H9 (cell line): ENCODE results near the gene RORB. TPM values are rescaled to one million over a fixed set of nuclear protein-coding genes. Genes with fewer than 3 reads are reported as not detected.

Experiments
- DNase-seq: peaks from one replicate; pipeline ENCODE4 v3.0.0-alpha.2; 2017
- H2AFZ ChIP-seq: one replicate; pipeline ENCODE4 v1.6.1; 2013; ENCODE audit warnings: mild to moderate bottlenecking, low read length, control low read depth, moderate library complexity
- H2AK5ac ChIP-seq: 2 replicates; pipeline ENCODE4 v1.6.1; 2013; ENCODE audit warnings: low read length, control low read depth, mixed read lengths; ENCODE audit not compliant: insufficient read length
- H2BK120ac ChIP-seq: one replicate; pipeline ENCODE4 v1.6.1; 2013; ENCODE audit warnings: low read depth, mild to moderate bottlenecking, low read length, control low read depth, inconsistent platforms; ENCODE audit not compliant: poor library complexity, severe bottlenecking
- H2BK12ac ChIP-seq: 2 replicates; pipeline ENCODE4 v1.6.1; 2013; ENCODE audit warnings: low read length, control low read depth, mixed read lengths, low read depth; ENCODE audit not compliant: insufficient read length
- H2BK15ac ChIP-seq: 2 replicates; pipeline ENCODE4 v1.6.1; 2013; ENCODE audit warnings: low read depth, low read length, control low read depth
- H2BK20ac ChIP-seq: one replicate; pipeline ENCODE4 v1.6.1; 2013; ENCODE audit warnings: low read depth, mild to moderate bottlenecking, low read length, control low read depth, inconsistent platforms; ENCODE audit not compliant: poor library complexity, severe bottlenecking
- H2BK5ac ChIP-seq: 2 replicates; pipeline ENCODE4 v1.6.1; 2013; ENCODE audit warnings: low read length, control low read depth, mixed read lengths; ENCODE audit not compliant: insufficient read length
- H3K14ac ChIP-seq: 2 replicates; pipeline ENCODE4 v1.6.1; 2013; ENCODE audit warnings: low read length, control low read depth; ENCODE audit not compliant: insufficient read depth
- H3K18ac ChIP-seq: 2 replicates; pipeline ENCODE4 v1.6.1; 2013; ENCODE audit warnings: low read depth, mild to moderate bottlenecking, mixed read lengths, low read length, control low read depth; ENCODE audit not compliant: insufficient read length
- H3K23ac ChIP-seq: 2 replicates; pipeline ENCODE4 v1.6.1; 2013; ENCODE audit warnings: low read length, control low read depth, mixed read lengths, low read depth; ENCODE audit not compliant: insufficient read length
- H3K23me2 ChIP-seq: 2 replicates; pipeline ENCODE4 v1.6.1; 2013; ENCODE audit warnings: low read depth, mild to moderate bottlenecking, mixed read lengths, low read length, control low read depth; ENCODE audit not compliant: insufficient read length, poor library complexity, severe bottlenecking
- H3K27ac ChIP-seq: 2 replicates; pipeline ENCODE4 v1.5.1; 2013; ENCODE audit warnings: low read length, control low read depth, mixed read lengths, low read depth; ENCODE audit not compliant: insufficient read length
- H3K27me3 ChIP-seq: 2 replicates; pipeline ENCODE4 v1.6.1; 2013; ENCODE audit warnings: low read length, control low read depth, inconsistent platforms; ENCODE audit not compliant: insufficient read depth
- H3K4ac ChIP-seq: 2 replicates; pipeline ENCODE4 v1.6.1; 2013; ENCODE audit warnings: low read depth, mild to moderate bottlenecking, control low read depth, inconsistent platforms, low read length, moderate library complexity
- H3K4me1 ChIP-seq: 2 replicates; pipeline ENCODE4 v1.6.1; 2013; ENCODE audit warnings: low read length, control low read depth, inconsistent platforms; ENCODE audit not compliant: insufficient read depth
- H3K4me2 ChIP-seq: 2 replicates; pipeline ENCODE4 v1.6.1; 2013; ENCODE audit warnings: low read length, control low read depth, mixed read lengths; ENCODE audit not compliant: insufficient read length, insufficient read depth
- H3K56ac ChIP-seq: 2 replicates; pipeline ENCODE4 v1.6.1; 2013; ENCODE audit warnings: low read depth, mild to moderate bottlenecking, mixed read lengths, low read length, control low read depth; ENCODE audit not compliant: insufficient read length
- H3K79me1 ChIP-seq: 2 replicates; pipeline ENCODE4 v1.6.1; 2013; ENCODE audit warnings: low read depth, mild to moderate bottlenecking, moderate library complexity, low read length, control low read depth, inconsistent platforms; ENCODE audit not compliant: insufficient read depth, poor library complexity, severe bottlenecking
- H3K79me2 ChIP-seq: 2 replicates; pipeline ENCODE4 v1.6.1; 2013; ENCODE audit warnings: low read length, control low read depth, inconsistent platforms; ENCODE audit not compliant: insufficient read depth
- H3K9ac ChIP-seq: 2 replicates; pipeline ENCODE4 v1.6.1; 2013; ENCODE audit warnings: low read length, control low read depth, mixed read lengths; ENCODE audit not compliant: insufficient read length; ENCODE audit errors: extremely low read depth
- H3K9me3 ChIP-seq: one replicate; pipeline ENCODE4 v1.6.1; 2013; ENCODE audit warnings: low read depth, low read length, inconsistent platforms; ENCODE audit not compliant: control insufficient read depth
- H3T11ph ChIP-seq: one replicate; pipeline ENCODE4 v1.6.1; 2013; ENCODE audit warnings: mild to moderate bottlenecking, low read length, control low read depth, inconsistent platforms
- H4K20me1 ChIP-seq: one replicate; pipeline ENCODE4 v1.6.1; 2013; ENCODE audit not compliant: control insufficient read depth, insufficient read length, insufficient read depth
- H4K5ac ChIP-seq: 2 replicates; pipeline ENCODE4 v1.6.1; 2013; ENCODE audit warnings: low read depth, mild to moderate bottlenecking, mixed read lengths, low read length, control low read depth; ENCODE audit not compliant: insufficient read length
- H4K8ac ChIP-seq: replicated peaks from 2 replicates; pipeline ENCODE4 v1.6.1; 2013; ENCODE audit warnings: low read length, control low read depth, mixed read lengths, low read depth; ENCODE audit not compliant: insufficient read length
- H4K91ac ChIP-seq: 2 replicates; pipeline ENCODE4 v1.6.1; 2013; ENCODE audit warnings: low read depth, mild to moderate bottlenecking, moderate library complexity, mixed read lengths, low read length, control low read depth; ENCODE audit not compliant: insufficient read length
- H3K27ac Mint-ChIP-seq, 3 experiments: 2 replicates in 2 of 3; 3 replicates in 1 of 3; pipeline ENCODE4 v1.8.0; 2020 to 2021; ENCODE audit warnings: mixed read lengths in 3 of 3, mild to moderate bottlenecking in 1 of 3, moderate library complexity in 1 of 3
- H3K27me3 Mint-ChIP-seq: 2 replicates; pipeline ENCODE4 v1.8.0; 2021; ENCODE audit warnings: low read depth, mild to moderate bottlenecking, moderate library complexity, mixed read lengths
- H3K36me3 Mint-ChIP-seq, 3 experiments: 2 replicates in 2 of 3; 3 replicates in 1 of 3; pipeline ENCODE4 v1.8.0; 2020 to 2021; ENCODE audit warnings: low read depth in 3 of 3, mixed read lengths in 3 of 3; ENCODE audit not compliant: insufficient read depth in 1 of 3
- H3K4me1 Mint-ChIP-seq, 2 experiments: 2 replicates each; pipeline ENCODE4 v1.8.0; 2020; ENCODE audit warnings: mixed read lengths in 2 of 2
- H3K4me3 Mint-ChIP-seq, 2 experiments: 2 replicates in 1 of 2; 3 replicates in 1 of 2; pipeline ENCODE4 v1.8.0; 2020 to 2021; ENCODE audit warnings: mild to moderate bottlenecking in 2 of 2, mixed read lengths in 2 of 2, moderate library complexity in 1 of 2
- H3K9me3 Mint-ChIP-seq, 2 experiments: 2 replicates in 1 of 2; 3 replicates in 1 of 2; pipeline ENCODE4 v1.8.0; 2020; ENCODE audit warnings: mild to moderate bottlenecking in 2 of 2, mixed read lengths in 2 of 2, moderate library complexity in 1 of 2
- WGBS: extraction: QIAGEN DNeasy Blood & Tissue Kit; methylation state at CpG from one replicate; pipeline ENCODE4 v1.1.7; 2013; ENCODE audit warnings: missing lambda C conversion rate, low lambda C conversion rate, mixed read lengths; ENCODE audit not compliant: insufficient read length; ENCODE audit errors: extremely low coverage; 5-methylcytosine and 5-hydroxymethylcytosine counted together
- total RNA-seq: library from RNA; stranded (reverse); gene quantifications from 2 replicates; pipeline ENCODE4 v1.2.1, GENCODE V29; 2021
- TF ChIP-seq, protein P1 (sequence below): fragments of 200-600 bp; sonication (generic); conservative IDR thresholded peaks from 3 replicates; pipeline ENCODE4 v1.8.0; 2021; ENCODE audit warnings: antibody characterized with exemption, mild to moderate bottlenecking

Gene RORB
- total RNA-seq, 1 experiment from 2014 or later = 0.31 TPM

DNA sequence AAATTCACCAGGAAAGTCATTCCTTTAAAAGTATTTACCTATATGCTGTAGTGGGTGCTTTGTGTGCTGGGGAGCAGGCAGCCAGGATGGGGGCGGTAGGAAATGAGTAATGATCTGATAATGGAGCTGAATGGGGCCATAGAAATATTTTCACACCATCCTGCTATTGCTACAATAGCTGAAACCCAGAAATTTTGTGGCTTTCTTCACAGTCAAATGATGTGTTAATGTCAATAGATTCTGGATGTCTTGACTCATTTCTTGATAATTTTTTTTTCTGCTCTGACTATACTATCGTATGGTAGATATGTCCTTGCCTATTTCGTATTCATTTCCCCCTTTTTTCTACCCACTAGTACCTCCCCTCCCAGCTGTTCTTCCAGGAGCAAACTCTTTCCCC is 59.5 kb downstream of the RORB start:
- H4K5ac ChIP-seq = no peak overlapping the region
- H3K23ac ChIP-seq = no peak overlapping the region
- H3K9me3 Mint-ChIP-seq = no peaks in the 10 kb centered on the region
- TF ChIP-seq, protein P1, sequence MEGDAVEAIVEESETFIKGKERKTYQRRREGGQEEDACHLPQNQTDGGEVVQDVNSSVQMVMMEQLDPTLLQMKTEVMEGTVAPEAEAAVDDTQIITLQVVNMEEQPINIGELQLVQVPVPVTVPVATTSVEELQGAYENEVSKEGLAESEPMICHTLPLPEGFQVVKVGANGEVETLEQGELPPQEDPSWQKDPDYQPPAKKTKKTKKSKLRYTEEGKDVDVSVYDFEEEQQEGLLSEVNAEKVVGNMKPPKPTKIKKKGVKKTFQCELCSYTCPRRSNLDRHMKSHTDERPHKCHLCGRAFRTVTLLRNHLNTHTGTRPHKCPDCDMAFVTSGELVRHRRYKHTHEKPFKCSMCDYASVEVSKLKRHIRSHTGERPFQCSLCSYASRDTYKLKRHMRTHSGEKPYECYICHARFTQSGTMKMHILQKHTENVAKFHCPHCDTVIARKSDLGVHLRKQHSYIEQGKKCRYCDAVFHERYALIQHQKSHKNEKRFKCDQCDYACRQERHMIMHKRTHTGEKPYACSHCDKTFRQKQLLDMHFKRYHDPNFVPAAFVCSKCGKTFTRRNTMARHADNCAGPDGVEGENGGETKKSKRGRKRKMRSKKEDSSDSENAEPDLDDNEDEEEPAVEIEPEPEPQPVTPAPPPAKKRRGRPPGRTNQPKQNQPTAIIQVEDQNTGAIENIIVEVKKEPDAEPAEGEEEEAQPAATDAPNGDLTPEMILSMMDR = no peak
- H4K91ac ChIP-seq = no peak overlapping the region
- no peak overlapping the region for H2BK12ac ChIP-seq
- H3K27me3 ChIP-seq = no peaks in the 10 kb centered on the region
- no peak overlapping the region for H3K4ac ChIP-seq
- H3K4me1 ChIP-seq = no peaks in the 10 kb centered on the region
- H3K9me3 ChIP-seq = no peaks in the 10 kb centered on the region
- no peak overlapping the region for H3K27ac Mint-ChIP-seq
- no peak overlapping the region for H3T11ph ChIP-seq
- no peak overlapping the region for H2AFZ ChIP-seq
- no peak overlapping the region for H3K4me2 ChIP-seq
- no peak overlapping the region for H3K18ac ChIP-seq
- no peak overlapping the region for H3K4me3 Mint-ChIP-seq
- H3K9ac ChIP-seq = no peak overlapping the region
- no peak overlapping the region for H4K8ac ChIP-seq
- no peaks in the 10 kb centered on the region for H3K23me2 ChIP-seq
- no peaks in the 10 kb centered on the region for H4K20me1 ChIP-seq
- H3K27me3 Mint-ChIP-seq = no peaks in the 10 kb centered on the region
- no peaks in the 10 kb centered on the region for H3K36me3 Mint-ChIP-seq
- no peak for DNase-seq
- no peak overlapping the region for H3K14ac ChIP-seq
- no peaks in the 10 kb centered on the region for H3K79me1 ChIP-seq
- H2AK5ac ChIP-seq = no peak overlapping the region
- no peak overlapping the region for H2BK120ac ChIP-seq
- no peak overlapping the region for H3K27ac ChIP-seq
- H2BK20ac ChIP-seq = no peak overlapping the region
- H3K4me1 Mint-ChIP-seq = peaks cover 0 to 7% of the 10 kb centered on the region in 2 experiments; a peak in 2 of 4 replicates
- no peak overlapping the region for H3K56ac ChIP-seq
- H3K79me2 ChIP-seq = no peaks in the 10 kb centered on the region
- WGBS = no CpG with 5 or more reads among the region's 3 CpGs
- no peak overlapping the region for H2BK15ac ChIP-seq
- no peak overlapping the region for H2BK5ac ChIP-seq
